Measurements from ENCODE around the gene UCK2. TPM values are rescaled to one million over a fixed set of nuclear protein-coding genes. Genes with fewer than 3 reads are reported as not detected.
A peak's percentile ranks its signal among the peaks of the same experiment; 100 is the strongest.

Gene UCK2
- total and polyA plus RNA-seq, 2 experiments from 2014 or later = 101 to 149 TPM

GRCh38 chr1:165823552-165824268 lies 3.7 kb upstream of the UCK2 start:
- TF ChIP-seq ZNF331 (CRISPR knock-in tag; IDR thresholded peaks at IDR 0.05; ENCODE audit: low read depth) = no peak
- no peak for TF ChIP-seq CREB1 (CRISPR knock-in tag; IDR thresholded peaks at IDR 0.05; ENCODE audit: low read depth)
- TF ChIP-seq REST (IDR thresholded peaks at IDR 0.05; ENCODE audit: unreplicated experiment) = no peak
- TF ChIP-seq JUNB (IDR thresholded peaks at IDR 0.05; ENCODE audit: unreplicated experiment) = no peak
- TF ChIP-seq POLR2AphosphoS5 (IDR thresholded peaks at IDR 0.05; ENCODE audit: low read depth) = no peak
- no peak for TF ChIP-seq CTCF (conservative IDR thresholded peaks at IDR 0.05; ENCODE audit: low read depth in 2 of 2)
- no peak for TF ChIP-seq NANOG (IDR thresholded peaks at IDR 0.05; ENCODE audit: borderline replicate concordance)
- no peak for TF ChIP-seq STAT1 (IDR thresholded peaks at IDR 0.05; ENCODE audit: unreplicated experiment)
- TF ChIP-seq EZH2phosphoT487 (IDR thresholded peaks at IDR 0.05; ENCODE audit: unreplicated experiment) = no peak
- TF ChIP-seq ZNF114 (CRISPR knock-in tag; IDR thresholded peaks at IDR 0.05) = no peak
- TF ChIP-seq EZH2 (IDR thresholded peaks at IDR 0.05; ENCODE audit: low read depth, unreplicated experiment) = no peak
- TF ChIP-seq ZNF462 (CRISPR knock-in tag; IDR thresholded peaks at IDR 0.05) = no peak
- no peak for TF ChIP-seq ETS1 (IDR thresholded peaks at IDR 0.05)
- H3K4me3 Mint-ChIP-seq = no peak overlapping the region
- ATAC-seq (no peak), DNase-seq (ENCODE audit: low spot score) (no peak)
- Histone ChIP-seq H3K4me1 (ENCODE audit: insufficient read depth) (peaks cover 19% of the 10 kb centered on the region), H2AFZ (peak overlapping the region; percentile 50; the same call in 1 of the 2 replicates), H3K36me3 (ENCODE audit: insufficient read depth) (no peaks in the 10 kb centered on the region), H3F3A (replicated peaks; ENCODE audit: low read depth) (no peaks in the 10 kb centered on the region), H3K9me2 (ENCODE audit: insufficient read depth) (no peaks in the 10 kb centered on the region), H3K4me2 (no peak overlapping the region), H3K27ac (ENCODE audit: low read depth) (no peak overlapping the region), H4K20me1 (replicated peaks; ENCODE audit: insufficient read depth) (no peaks in the 10 kb centered on the region), H3K79me2 (replicated peaks; ENCODE audit: insufficient read depth) (peaks cover 6% of the 10 kb centered on the region), H3K27me3 (ENCODE audit: insufficient read depth) (no peaks in the 10 kb centered on the region), H3K4me3 (no peak overlapping the region)
- no peaks in the 10 kb centered on the region for H3K36me3 Mint-ChIP-seq (ENCODE audit: low read depth)
- peaks cover 6% of the 10 kb centered on the region for H3K27me3 Mint-ChIP-seq (ENCODE audit: insufficient read depth, low read depth, poor library complexity)
- H3K9me3 Mint-ChIP-seq = no peaks in the 10 kb centered on the region
- H3K4me1 Mint-ChIP-seq = peaks cover 15% of the 10 kb centered on the region
- H3K27ac Mint-ChIP-seq = no peak overlapping the region
